ENCODE results near the gene COL15A1.
"Not testable (repeated sequence)": the region's sequence is repeated elsewhere in the genome, so short reads cannot be mapped to it uniquely, and the experiment has no call there.

COL15A1 gene

GRCh38 chr9:99004115-99004514 is 60.4 kb downstream of the COL15A1 start:
- Histone ChIP-seq H3K9me3 (ENCODE audit: control insufficient read depth, insufficient read depth, low read length) (peaks cover 8% of the 10 kb centered on the region; the same call in 1 of the 2 replicates), H3K36me3 (ENCODE audit: control insufficient read depth, insufficient read depth, low read length) (no peaks in the 10 kb centered on the region), H3K27me3 (ENCODE audit: control insufficient read depth, insufficient read depth, low read length) (no peaks in the 10 kb centered on the region), H3K9ac (ENCODE audit: low read depth, low read length) (no peak overlapping the region), H3K4me3 (ENCODE audit: low read depth, low read length) (no peak overlapping the region), H3K27ac (ENCODE audit: low read depth, low read length) (no peak overlapping the region), H3K4me1 (ENCODE audit: control insufficient read depth, insufficient read depth, low read length) (peaks cover 18% of the 10 kb centered on the region)

- Histone ChIP-seq H3K4me3 (ENCODE audit: low read depth, low read length) (no peak overlapping the region), H3K4me1 (ENCODE audit: control insufficient read depth, insufficient read depth, low read length) (peaks cover 18% of the 10 kb centered on the region), H3K9me3 (ENCODE audit: control insufficient read depth, insufficient read depth, low read length) (peaks cover 15% of the 10 kb centered on the region), H3K27me3 (ENCODE audit: control insufficient read depth, insufficient read depth, low read length) (no peaks in the 10 kb centered on the region), H3K36me3 (ENCODE audit: control insufficient read depth, insufficient read depth, low read length) (no peaks in the 10 kb centered on the region), H3K9ac (ENCODE audit: low read depth, low read length) (no peak overlapping the region), H3K27ac (ENCODE audit: low read depth, low read length) (no peak overlapping the region)
Observed at GRCh38 chr9:99004717-99005460, 61.2 kb downstream of the COL15A1 start.

GRCh38 chr9:99005651-99006050 is 61.9 kb downstream of the COL15A1 start:
- no peak overlapping the region for H3K4me3 ChIP-seq (ENCODE audit: low read depth, low read length)
- peaks cover 23% of the 10 kb centered on the region for H3K9me3 ChIP-seq (ENCODE audit: control insufficient read depth, insufficient read depth, low read length)
- no peaks in the 10 kb centered on the region for H3K27me3 ChIP-seq (ENCODE audit: control insufficient read depth, insufficient read depth, low read length)
- no peaks in the 10 kb centered on the region for H3K36me3 ChIP-seq (ENCODE audit: control insufficient read depth, insufficient read depth, low read length)
- H3K27ac ChIP-seq (ENCODE audit: low read depth, low read length): no peak overlapping the region
- H3K9ac ChIP-seq (ENCODE audit: low read depth, low read length): no peak overlapping the region
- H3K4me1 ChIP-seq (ENCODE audit: control insufficient read depth, insufficient read depth, low read length): peaks cover 16% of the 10 kb centered on the region

- Histone ChIP-seq H3K36me3 (ENCODE audit: control insufficient read depth, insufficient read depth, low read length) (no peaks in the 10 kb centered on the region), H3K9me3 (ENCODE audit: control insufficient read depth, insufficient read depth, low read length) (peaks cover 29% of the 10 kb centered on the region), H3K9ac (ENCODE audit: low read depth, low read length) (no peak overlapping the region), H3K4me3 (ENCODE audit: low read depth, low read length) (no peak overlapping the region), H3K4me1 (ENCODE audit: control insufficient read depth, insufficient read depth, low read length) (peaks cover 9% of the 10 kb centered on the region), H3K27ac (ENCODE audit: low read depth, low read length) (no peak overlapping the region), H3K27me3 (ENCODE audit: control insufficient read depth, insufficient read depth, low read length) (no peaks in the 10 kb centered on the region)
Observed at GRCh38 chr9:99006511-99006910, 62.8 kb downstream of the COL15A1 start.

- peaks cover 33% of the 10 kb centered on the region for H3K9me3 ChIP-seq (ENCODE audit: control insufficient read depth, insufficient read depth, low read length)
- H3K27ac ChIP-seq (ENCODE audit: low read depth, low read length): no peak overlapping the region
- H3K27me3 ChIP-seq (ENCODE audit: control insufficient read depth, insufficient read depth, low read length): no peaks in the 10 kb centered on the region
- H3K9ac ChIP-seq (ENCODE audit: low read depth, low read length): no peak overlapping the region
- H3K4me1 ChIP-seq (ENCODE audit: control insufficient read depth, insufficient read depth, low read length): peaks cover 6% of the 10 kb centered on the region; the same call in 1 of the 2 replicates
- H3K36me3 ChIP-seq (ENCODE audit: control insufficient read depth, insufficient read depth, low read length): no peaks in the 10 kb centered on the region
- H3K4me3 ChIP-seq (ENCODE audit: low read depth, low read length): no peak overlapping the region
Observed at GRCh38 chr9:99006979-99007378, 63.3 kb downstream of the COL15A1 start.

- no peak overlapping the region for H3K4me3 ChIP-seq (ENCODE audit: low read depth, low read length)
- no peaks in the 10 kb centered on the region for H3K27me3 ChIP-seq (ENCODE audit: control insufficient read depth, insufficient read depth, low read length)
- H3K9me3 ChIP-seq (ENCODE audit: control insufficient read depth, insufficient read depth, low read length): peaks cover 43% of the 10 kb centered on the region
- H3K36me3 ChIP-seq (ENCODE audit: control insufficient read depth, insufficient read depth, low read length): no peaks in the 10 kb centered on the region
- no peak overlapping the region for H3K9ac ChIP-seq (ENCODE audit: low read depth, low read length)
- H3K4me1 ChIP-seq (ENCODE audit: control insufficient read depth, insufficient read depth, low read length): no peaks in the 10 kb centered on the region
- H3K27ac ChIP-seq (ENCODE audit: low read depth, low read length): no peak overlapping the region
Observed at GRCh38 chr9:99008203-99008602, 64.5 kb downstream of the COL15A1 start.

GRCh38 chr9:99010393-99010792 is 66.7 kb downstream of the COL15A1 start:
- not testable (repeated sequence) for H3K27ac ChIP-seq (ENCODE audit: low read depth, low read length); H3K36me3 ChIP-seq (ENCODE audit: control insufficient read depth, insufficient read depth, low read length); H3K27me3 ChIP-seq (ENCODE audit: control insufficient read depth, insufficient read depth, low read length); H3K4me1 ChIP-seq (ENCODE audit: control insufficient read depth, insufficient read depth, low read length); H3K9ac ChIP-seq (ENCODE audit: low read depth, low read length); H3K4me3 ChIP-seq (ENCODE audit: low read depth, low read length)
- peaks cover 47% of the 10 kb centered on the region for H3K9me3 ChIP-seq (ENCODE audit: control insufficient read depth, insufficient read depth, low read length)

GRCh38 chr9:99011161-99011709 is 67.5 kb downstream of the COL15A1 start:
- Histone ChIP-seq H3K4me1 (ENCODE audit: control insufficient read depth, insufficient read depth, low read length) (no peaks in the 10 kb centered on the region), H3K27ac (ENCODE audit: low read depth, low read length) (no peak overlapping the region), H3K36me3 (ENCODE audit: control insufficient read depth, insufficient read depth, low read length) (no peaks in the 10 kb centered on the region), H3K27me3 (ENCODE audit: control insufficient read depth, insufficient read depth, low read length) (no peaks in the 10 kb centered on the region), H3K4me3 (ENCODE audit: low read depth, low read length) (no peak overlapping the region), H3K9ac (ENCODE audit: low read depth, low read length) (no peak overlapping the region), H3K9me3 (ENCODE audit: control insufficient read depth, insufficient read depth, low read length) (peaks cover 47% of the 10 kb centered on the region)

GRCh38 chr9:99012957-99013512 is 69.3 kb downstream of the COL15A1 start:
- Histone ChIP-seq H3K27me3 (ENCODE audit: control insufficient read depth, insufficient read depth, low read length) (no peaks in the 10 kb centered on the region), H3K9ac (ENCODE audit: low read depth, low read length) (no peak overlapping the region), H3K36me3 (ENCODE audit: control insufficient read depth, insufficient read depth, low read length) (no peaks in the 10 kb centered on the region), H3K27ac (ENCODE audit: low read depth, low read length) (no peak overlapping the region), H3K4me1 (ENCODE audit: control insufficient read depth, insufficient read depth, low read length) (no peaks in the 10 kb centered on the region), H3K9me3 (ENCODE audit: control insufficient read depth, insufficient read depth, low read length) (peaks cover 46% of the 10 kb centered on the region), H3K4me3 (ENCODE audit: low read depth, low read length) (no peak overlapping the region)

- Histone ChIP-seq H3K9ac (ENCODE audit: low read depth, low read length) (no peak overlapping the region), H3K9me3 (ENCODE audit: control insufficient read depth, insufficient read depth, low read length) (peaks cover 43% of the 10 kb centered on the region), H3K4me3 (ENCODE audit: low read depth, low read length) (no peak overlapping the region), H3K4me1 (ENCODE audit: control insufficient read depth, insufficient read depth, low read length) (no peaks in the 10 kb centered on the region), H3K27ac (ENCODE audit: low read depth, low read length) (no peak overlapping the region), H3K36me3 (ENCODE audit: control insufficient read depth, insufficient read depth, low read length) (no peaks in the 10 kb centered on the region), H3K27me3 (ENCODE audit: control insufficient read depth, insufficient read depth, low read length) (no peaks in the 10 kb centered on the region)
Observed at GRCh38 chr9:99013550-99013949, 69.8 kb downstream of the COL15A1 start.

GRCh38 chr9:99015448-99015847 is 71.7 kb downstream of the COL15A1 start:
- Histone ChIP-seq H3K27ac (ENCODE audit: low read depth, low read length) (no peak overlapping the region), H3K27me3 (ENCODE audit: control insufficient read depth, insufficient read depth, low read length) (no peaks in the 10 kb centered on the region), H3K4me1 (ENCODE audit: control insufficient read depth, insufficient read depth, low read length) (no peaks in the 10 kb centered on the region), H3K9ac (ENCODE audit: low read depth, low read length) (no peak overlapping the region), H3K36me3 (ENCODE audit: control insufficient read depth, insufficient read depth, low read length) (no peaks in the 10 kb centered on the region), H3K9me3 (ENCODE audit: control insufficient read depth, insufficient read depth, low read length) (peaks cover 26% of the 10 kb centered on the region), H3K4me3 (ENCODE audit: low read depth, low read length) (no peak overlapping the region)

Data from HUES48 (cell line).